H9 (cell line): Measurements from ENCODE around the gene TRIM28. TPM values are rescaled to one million over a fixed set of nuclear protein-coding genes. Genes with fewer than 3 reads are reported as not detected.

Experiments used
- DNase-seq: peaks from one replicate; pipeline ENCODE4 v3.0.0-alpha.2; 2017
- H2AFZ ChIP-seq: one replicate; pipeline ENCODE4 v1.6.1; 2013; ENCODE audit warnings: mild to moderate bottlenecking, low read length, control low read depth, moderate library complexity
- H2AK5ac ChIP-seq: 2 replicates; pipeline ENCODE4 v1.6.1; 2013; ENCODE audit warnings: low read length, control low read depth, mixed read lengths; ENCODE audit not compliant: insufficient read length
- H2BK120ac ChIP-seq: one replicate; pipeline ENCODE4 v1.6.1; 2013; ENCODE audit warnings: low read depth, mild to moderate bottlenecking, low read length, control low read depth, inconsistent platforms; ENCODE audit not compliant: poor library complexity, severe bottlenecking
- H2BK12ac ChIP-seq: 2 replicates; pipeline ENCODE4 v1.6.1; 2013; ENCODE audit warnings: low read length, control low read depth, mixed read lengths, low read depth; ENCODE audit not compliant: insufficient read length
- H2BK15ac ChIP-seq: 2 replicates; pipeline ENCODE4 v1.6.1; 2013; ENCODE audit warnings: low read depth, low read length, control low read depth
- H2BK20ac ChIP-seq: one replicate; pipeline ENCODE4 v1.6.1; 2013; ENCODE audit warnings: low read depth, mild to moderate bottlenecking, low read length, control low read depth, inconsistent platforms; ENCODE audit not compliant: poor library complexity, severe bottlenecking
- H2BK5ac ChIP-seq: 2 replicates; pipeline ENCODE4 v1.6.1; 2013; ENCODE audit warnings: low read length, control low read depth, mixed read lengths; ENCODE audit not compliant: insufficient read length
- H3K14ac ChIP-seq: 2 replicates; pipeline ENCODE4 v1.6.1; 2013; ENCODE audit warnings: low read length, control low read depth; ENCODE audit not compliant: insufficient read depth
- H3K18ac ChIP-seq: 2 replicates; pipeline ENCODE4 v1.6.1; 2013; ENCODE audit warnings: low read depth, mild to moderate bottlenecking, mixed read lengths, low read length, control low read depth; ENCODE audit not compliant: insufficient read length
- H3K23ac ChIP-seq: 2 replicates; pipeline ENCODE4 v1.6.1; 2013; ENCODE audit warnings: low read length, control low read depth, mixed read lengths, low read depth; ENCODE audit not compliant: insufficient read length
- H3K23me2 ChIP-seq: 2 replicates; pipeline ENCODE4 v1.6.1; 2013; ENCODE audit warnings: low read depth, mild to moderate bottlenecking, mixed read lengths, low read length, control low read depth; ENCODE audit not compliant: insufficient read length, poor library complexity, severe bottlenecking
- H3K27ac ChIP-seq: 2 replicates; pipeline ENCODE4 v1.5.1; 2013; ENCODE audit warnings: low read length, control low read depth, mixed read lengths, low read depth; ENCODE audit not compliant: insufficient read length
- H3K27me3 ChIP-seq: 2 replicates; pipeline ENCODE4 v1.6.1; 2013; ENCODE audit warnings: low read length, control low read depth, inconsistent platforms; ENCODE audit not compliant: insufficient read depth
- H3K4ac ChIP-seq: 2 replicates; pipeline ENCODE4 v1.6.1; 2013; ENCODE audit warnings: low read depth, mild to moderate bottlenecking, control low read depth, inconsistent platforms, low read length, moderate library complexity
- H3K4me1 ChIP-seq: 2 replicates; pipeline ENCODE4 v1.6.1; 2013; ENCODE audit warnings: low read length, control low read depth, inconsistent platforms; ENCODE audit not compliant: insufficient read depth
- H3K4me2 ChIP-seq: 2 replicates; pipeline ENCODE4 v1.6.1; 2013; ENCODE audit warnings: low read length, control low read depth, mixed read lengths; ENCODE audit not compliant: insufficient read length, insufficient read depth
- H3K56ac ChIP-seq: 2 replicates; pipeline ENCODE4 v1.6.1; 2013; ENCODE audit warnings: low read depth, mild to moderate bottlenecking, mixed read lengths, low read length, control low read depth; ENCODE audit not compliant: insufficient read length
- H3K79me1 ChIP-seq: 2 replicates; pipeline ENCODE4 v1.6.1; 2013; ENCODE audit warnings: low read depth, mild to moderate bottlenecking, moderate library complexity, low read length, control low read depth, inconsistent platforms; ENCODE audit not compliant: insufficient read depth, poor library complexity, severe bottlenecking
- H3K79me2 ChIP-seq: 2 replicates; pipeline ENCODE4 v1.6.1; 2013; ENCODE audit warnings: low read length, control low read depth, inconsistent platforms; ENCODE audit not compliant: insufficient read depth
- H3K9ac ChIP-seq: 2 replicates; pipeline ENCODE4 v1.6.1; 2013; ENCODE audit warnings: low read length, control low read depth, mixed read lengths; ENCODE audit not compliant: insufficient read length; ENCODE audit errors: extremely low read depth
- H3K9me3 ChIP-seq: one replicate; pipeline ENCODE4 v1.6.1; 2013; ENCODE audit warnings: low read depth, low read length, inconsistent platforms; ENCODE audit not compliant: control insufficient read depth
- H3T11ph ChIP-seq: one replicate; pipeline ENCODE4 v1.6.1; 2013; ENCODE audit warnings: mild to moderate bottlenecking, low read length, control low read depth, inconsistent platforms
- H4K20me1 ChIP-seq: one replicate; pipeline ENCODE4 v1.6.1; 2013; ENCODE audit not compliant: control insufficient read depth, insufficient read length, insufficient read depth
- H4K5ac ChIP-seq: 2 replicates; pipeline ENCODE4 v1.6.1; 2013; ENCODE audit warnings: low read depth, mild to moderate bottlenecking, mixed read lengths, low read length, control low read depth; ENCODE audit not compliant: insufficient read length
- H4K8ac ChIP-seq: replicated peaks from 2 replicates; pipeline ENCODE4 v1.6.1; 2013; ENCODE audit warnings: low read length, control low read depth, mixed read lengths, low read depth; ENCODE audit not compliant: insufficient read length
- H4K91ac ChIP-seq: 2 replicates; pipeline ENCODE4 v1.6.1; 2013; ENCODE audit warnings: low read depth, mild to moderate bottlenecking, moderate library complexity, mixed read lengths, low read length, control low read depth; ENCODE audit not compliant: insufficient read length
- H3K27ac Mint-ChIP-seq, 3 experiments: 2 replicates in 2 of 3; 3 replicates in 1 of 3; pipeline ENCODE4 v1.8.0; 2020 to 2021; ENCODE audit warnings: mixed read lengths in 3 of 3, mild to moderate bottlenecking in 1 of 3, moderate library complexity in 1 of 3
- H3K27me3 Mint-ChIP-seq: 2 replicates; pipeline ENCODE4 v1.8.0; 2021; ENCODE audit warnings: low read depth, mild to moderate bottlenecking, moderate library complexity, mixed read lengths
- H3K36me3 Mint-ChIP-seq, 3 experiments: 2 replicates in 2 of 3; 3 replicates in 1 of 3; pipeline ENCODE4 v1.8.0; 2020 to 2021; ENCODE audit warnings: low read depth in 3 of 3, mixed read lengths in 3 of 3; ENCODE audit not compliant: insufficient read depth in 1 of 3
- H3K4me1 Mint-ChIP-seq, 2 experiments: 2 replicates each; pipeline ENCODE4 v1.8.0; 2020; ENCODE audit warnings: mixed read lengths in 2 of 2
- H3K4me3 Mint-ChIP-seq, 2 experiments: 2 replicates in 1 of 2; 3 replicates in 1 of 2; pipeline ENCODE4 v1.8.0; 2020 to 2021; ENCODE audit warnings: mild to moderate bottlenecking in 2 of 2, mixed read lengths in 2 of 2, moderate library complexity in 1 of 2
- H3K9me3 Mint-ChIP-seq, 2 experiments: 2 replicates in 1 of 2; 3 replicates in 1 of 2; pipeline ENCODE4 v1.8.0; 2020; ENCODE audit warnings: mild to moderate bottlenecking in 2 of 2, mixed read lengths in 2 of 2, moderate library complexity in 1 of 2
- WGBS: extraction: QIAGEN DNeasy Blood & Tissue Kit; methylation state at CpG from one replicate; pipeline ENCODE4 v1.1.7; 2013; ENCODE audit warnings: missing lambda C conversion rate, low lambda C conversion rate, mixed read lengths; ENCODE audit not compliant: insufficient read length; ENCODE audit errors: extremely low coverage; 5-methylcytosine and 5-hydroxymethylcytosine counted together
- total RNA-seq: library from RNA; stranded (reverse); gene quantifications from 2 replicates; pipeline ENCODE4 v1.2.1, GENCODE V29; 2021
- TF ChIP-seq, protein P1 (sequence below): fragments of 200-600 bp; sonication (generic); conservative IDR thresholded peaks from 3 replicates; pipeline ENCODE4 v1.8.0; 2021; ENCODE audit warnings: antibody characterized with exemption, mild to moderate bottlenecking

The TRIM28 gene
- total RNA-seq, 1 experiment from 2014 or later = 1,084 TPM

DNA sequence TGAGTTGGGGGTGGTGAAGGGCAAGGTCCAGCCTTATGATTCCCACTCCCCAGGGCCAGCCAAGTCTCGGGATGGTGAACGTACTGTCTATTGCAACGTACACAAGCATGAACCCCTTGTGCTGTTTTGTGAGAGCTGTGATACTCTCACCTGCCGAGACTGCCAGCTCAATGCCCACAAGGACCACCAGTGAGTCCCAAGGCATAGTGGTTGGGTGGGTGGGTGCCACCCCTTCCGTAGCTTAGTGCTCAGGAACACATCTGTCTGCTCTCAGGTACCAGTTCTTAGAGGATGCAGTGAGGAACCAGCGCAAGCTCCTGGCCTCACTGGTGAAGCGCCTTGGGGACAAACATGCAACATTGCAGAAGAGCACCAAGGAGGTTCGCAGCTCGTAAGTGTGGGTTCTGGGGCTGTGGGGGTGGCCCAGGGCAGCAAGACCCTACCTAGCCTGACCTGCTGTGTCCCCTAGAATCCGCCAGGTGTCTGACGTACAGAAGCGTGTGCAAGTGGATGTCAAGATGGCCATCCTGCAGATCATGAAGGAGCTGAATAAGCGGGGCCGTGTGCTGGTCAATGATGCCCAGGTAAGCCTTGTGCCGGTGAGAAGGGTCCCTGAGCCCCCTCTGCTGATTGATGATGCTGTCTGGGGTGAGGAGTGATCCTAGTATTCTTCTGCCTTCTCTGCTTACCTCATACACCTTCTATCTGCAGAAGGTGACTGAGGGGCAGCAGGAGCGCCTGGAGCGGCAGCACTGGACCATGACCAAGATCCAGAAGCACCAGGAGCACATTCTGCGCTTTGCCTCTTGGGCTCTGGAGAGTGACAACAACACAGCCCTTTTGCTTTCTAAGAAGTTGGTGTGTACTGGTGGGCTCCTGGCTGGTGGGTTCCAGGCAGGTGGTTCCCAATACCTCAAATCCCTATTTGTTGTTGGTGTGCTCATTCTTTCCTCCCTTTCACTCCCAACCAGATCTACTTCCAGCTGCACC, 3.8 kb downstream of the TRIM28 start:
- no peak for DNase-seq
- Histone ChIP-seq H3K79me1 (peaks cover 14% of the 10 kb centered on the region), H2BK15ac (no peak overlapping the region), H3K23ac (no peak overlapping the region), H3K27ac (no peak overlapping the region), H3K23me2 (peaks cover 11% of the 10 kb centered on the region), H4K91ac (no peak overlapping the region), H3K79me2 (peaks cover 26% of the 10 kb centered on the region), H3K56ac (no peak overlapping the region), H3K4ac (no peak overlapping the region), H2BK12ac (no peak overlapping the region), H3K18ac (no peak overlapping the region), H3K14ac (no peak overlapping the region), H4K8ac (no peak overlapping the region), H3K4me2 (no peak overlapping the region), H4K5ac (no peak overlapping the region), H4K20me1 (peaks cover 7% of the 10 kb centered on the region), H3T11ph (no peak overlapping the region), H2AK5ac (no peak overlapping the region), H3K9ac (no peak overlapping the region), H3K27me3 (peaks cover under 1% of the 10 kb centered on the region; the same call in 1 of the 2 replicates), H2BK5ac (no peak overlapping the region), H3K4me1 (peaks cover 4% of the 10 kb centered on the region; the same call in 1 of the 2 replicates), H2BK120ac (no peak overlapping the region), H3K9me3 (no peaks in the 10 kb centered on the region), H2BK20ac (no peak overlapping the region), H2AFZ (no peak overlapping the region)
- Mint-ChIP-seq H3K36me3 (peaks cover 57 to 77% (median 72%) of the 10 kb centered on the region in 3 experiments), H3K27me3 (peaks cover 11% of the 10 kb centered on the region), H3K9me3 (no peaks in the 10 kb centered on the region; a peak in 1 of 5 replicates), H3K27ac (peak overlapping the region in 1 of 3 experiments; percentile 85; a peak in 3 of 7 replicates), H3K4me3 (peak overlapping the region in 1 of 2 experiments; percentile 43; a peak in 2 of 5 replicates), H3K4me1 (peaks cover 19 to 20% of the 10 kb centered on the region in 2 experiments)
- no CpG with 5 or more reads among the region's 18 CpGs for WGBS
- TF ChIP-seq, protein P1, sequence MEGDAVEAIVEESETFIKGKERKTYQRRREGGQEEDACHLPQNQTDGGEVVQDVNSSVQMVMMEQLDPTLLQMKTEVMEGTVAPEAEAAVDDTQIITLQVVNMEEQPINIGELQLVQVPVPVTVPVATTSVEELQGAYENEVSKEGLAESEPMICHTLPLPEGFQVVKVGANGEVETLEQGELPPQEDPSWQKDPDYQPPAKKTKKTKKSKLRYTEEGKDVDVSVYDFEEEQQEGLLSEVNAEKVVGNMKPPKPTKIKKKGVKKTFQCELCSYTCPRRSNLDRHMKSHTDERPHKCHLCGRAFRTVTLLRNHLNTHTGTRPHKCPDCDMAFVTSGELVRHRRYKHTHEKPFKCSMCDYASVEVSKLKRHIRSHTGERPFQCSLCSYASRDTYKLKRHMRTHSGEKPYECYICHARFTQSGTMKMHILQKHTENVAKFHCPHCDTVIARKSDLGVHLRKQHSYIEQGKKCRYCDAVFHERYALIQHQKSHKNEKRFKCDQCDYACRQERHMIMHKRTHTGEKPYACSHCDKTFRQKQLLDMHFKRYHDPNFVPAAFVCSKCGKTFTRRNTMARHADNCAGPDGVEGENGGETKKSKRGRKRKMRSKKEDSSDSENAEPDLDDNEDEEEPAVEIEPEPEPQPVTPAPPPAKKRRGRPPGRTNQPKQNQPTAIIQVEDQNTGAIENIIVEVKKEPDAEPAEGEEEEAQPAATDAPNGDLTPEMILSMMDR = no peak
